Small intestine (tissue), 7 donors: ENCODE results near the gene TNFRSF12A. TPM values are rescaled to one million over a fixed set of nuclear protein-coding genes. Genes with fewer than 3 reads are reported as not detected.
A peak's percentile ranks its signal among the peaks of the same experiment; 100 is the strongest.
"Not testable (repeated sequence)": the region's sequence is repeated elsewhere in the genome, so short reads cannot be mapped to it uniquely, and the experiment has no call there.

Experiments used
- DNase-seq, 2 donors: peaks; one replicate each; pipeline versions ENCODE4 v3.0.0 to v3.0.0-alpha.2; 2013
- FAIRE-seq: peaks from 2 replicates; lab custom pipeline; 2012; peaks lifted over from hg19 to GRCh38; lab: Jason Lieb, UNC
- H3K27ac ChIP-seq, 3 donors: one replicate each; pipeline ENCODE4 v1.5.1; 2013; ENCODE audit warnings: low read length in 2 of 3, mild to moderate bottlenecking in 2 of 3, control low read depth in 1 of 3, inconsistent platforms in 1 of 3, low read depth in 1 of 3, moderate library complexity in 1 of 3
- H3K27me3 ChIP-seq, 3 donors: one replicate each; pipeline ENCODE4 v1.6.1; 2013; ENCODE audit warnings: low read length in 3 of 3, inconsistent platforms in 1 of 3; ENCODE audit not compliant: control insufficient read depth in 3 of 3, insufficient read depth in 3 of 3
- H3K36me3 ChIP-seq, 3 donors: one replicate each; pipeline ENCODE4 v1.6.1; 2013; ENCODE audit warnings: low read length in 3 of 3, inconsistent platforms in 1 of 3, low read depth in 1 of 3, mild to moderate bottlenecking in 1 of 3, moderate library complexity in 1 of 3; ENCODE audit not compliant: control insufficient read depth in 3 of 3, insufficient read depth in 2 of 3
- H3K4me1 ChIP-seq, 3 donors: one replicate each; pipeline ENCODE4 v1.6.1; 2013; ENCODE audit warnings: low read length in 2 of 3, inconsistent platforms in 1 of 3, low read depth in 1 of 3, mild to moderate bottlenecking in 1 of 3, moderate library complexity in 1 of 3; ENCODE audit not compliant: control insufficient read depth in 3 of 3, insufficient read depth in 2 of 3
- H3K4me3 ChIP-seq, 3 donors: one replicate each; pipeline ENCODE4 v1.5.1; 2013; ENCODE audit warnings: low read length in 3 of 3, control low read depth in 1 of 3, inconsistent platforms in 1 of 3, low read depth in 1 of 3, mild to moderate bottlenecking in 1 of 3, moderate library complexity in 1 of 3
- H3K9me3 ChIP-seq, 2 donors: one replicate each; pipeline ENCODE4 v1.6.1; 2013; ENCODE audit warnings: low read depth in 1 of 2, low read length in 1 of 2; ENCODE audit not compliant: control insufficient read depth in 2 of 2, insufficient read depth in 1 of 2
- WGBS, 3 donors: extraction: QIAGEN DNeasy Blood & Tissue Kit; methylation state at CpG; one replicate each; pipeline ENCODE4 v1.1.7; 2013; 5-methylcytosine and 5-hydroxymethylcytosine counted together
- polyA plus RNA-seq, 4 donors: library from polyadenylated mRNA; stranded (reverse) in 3 of 4; unstranded in 1 of 4; fragments of 200-250 nt in 3 of 4; fragments of 120-200 nt in 1 of 4; gene quantifications; one replicate each; pipeline versions ENCODE4 v1.2.1 to v1.2.3, GENCODE V29; 2013
- donor health status: healthy with polysubstance abuse.
- donor health status: control.
- donor health status: control.
- donor health status: Bipolar disorder and iron deficiency.
- donor health status: healthy.

The TNFRSF12A gene
- polyA plus RNA-seq, 4 donors = 27.4 to 259 (median 80.2) TPM

- WGBS, 3 donors = 58 to 65% (median 59%) methylated on average over 4 of the region's 4 CpGs
- FAIRE-seq = no peak
- Histone ChIP-seq H3K4me3 (no peak overlapping the region), H3K9me3 (no peaks in the 10 kb centered on the region), H3K4me1 (peaks cover 4 to 38% (median 6%) of the 10 kb centered on the region in 3 donors), H3K36me3 (peaks cover 0 to 31% (median 11%) of the 10 kb centered on the region in 3 donors), H3K27ac (peak overlapping the region in 1 of 3 donors; percentile 5), H3K27me3 (no peaks in the 10 kb centered on the region)
- no peak for DNase-seq
Observed at GRCh38 chr16:3068487-3068886, 48.3 kb downstream of the TNFRSF12A start.

GRCh38 chr16:3069146-3069545 is 49.0 kb downstream of the TNFRSF12A start:
- Histone ChIP-seq H3K36me3 (peaks cover 0 to 31% (median 11%) of the 10 kb centered on the region in 3 donors), H3K4me1 (peaks cover 4 to 32% (median 6%) of the 10 kb centered on the region in 3 donors)
- not testable (repeated sequence) for H3K27me3 ChIP-seq, H3K4me3 ChIP-seq, FAIRE-seq, H3K9me3 ChIP-seq, H3K27ac ChIP-seq, DNase-seq
- 72 to 84% (median 80%) methylated on average over 10 of the region's 11 CpGs for WGBS, 3 donors

GRCh38 chr16:3070608-3071111 is 50.5 kb downstream of the TNFRSF12A start:
- H3K9me3 ChIP-seq = no peaks in the 10 kb centered on the region
- H3K27ac ChIP-seq = no peak overlapping the region
- no peaks in the 10 kb centered on the region for H3K27me3 ChIP-seq
- FAIRE-seq (no peak), DNase-seq (no peak)
- peaks cover 0 to 19% (median 4%) of the 10 kb centered on the region in 3 donors for H3K4me1 ChIP-seq
- no peak overlapping the region for H3K4me3 ChIP-seq
- H3K36me3 ChIP-seq = peaks cover 0 to 31% (median 11%) of the 10 kb centered on the region in 3 donors
- WGBS, 3 donors = 81 to 86% (median 82%) methylated on average over 9 of the region's 9 CpGs

GRCh38 chr16:3071655-3072054 is 51.5 kb downstream of the TNFRSF12A start:
- no peaks in the 10 kb centered on the region for H3K27me3 ChIP-seq
- no peak overlapping the region for H3K4me3 ChIP-seq
- FAIRE-seq (no peak), DNase-seq (no peak)
- H3K36me3 ChIP-seq = peaks cover 0 to 28% (median 11%) of the 10 kb centered on the region in 3 donors
- peaks cover 0 to 10% (median 4%) of the 10 kb centered on the region in 3 donors for H3K4me1 ChIP-seq
- no peak overlapping the region for H3K27ac ChIP-seq
- 73 to 85% (median 84%) methylated on average over 7 of the region's 7 CpGs for WGBS, 3 donors
- H3K9me3 ChIP-seq = peaks cover 0 to 3% of the 10 kb centered on the region in 2 donors

Other genes starting within 250 kb of the TNFRSF12A start
- gene ELOB, start 243.1 kb upstream of the TNFRSF12A start, polyA plus RNA-seq = 100 to 1,000 TPM; 166 to 718 (median 396) TPM
- under 1 TPM in 1 of 4 donors, not detected in 3; 0.03 TPM for gene PRSS33, start 232.8 kb upstream of the TNFRSF12A start, polyA plus RNA-seq
- gene PRSS41, start 221.9 kb upstream of the TNFRSF12A start, polyA plus RNA-seq = not detected
- under 1 TPM in 2 of 4 donors, not detected in 2; 0.15 to 0.19 TPM for gene PRSS21, start 203.1 kb upstream of the TNFRSF12A start, polyA plus RNA-seq
- 10 to 100 TPM in 3 of 4 donors, 1 to 10 TPM in 1; 5.2 to 19.9 (median 15.0) TPM for gene ZG16B, start 190.1 kb upstream of the TNFRSF12A start, polyA plus RNA-seq
- 1 to 10 TPM in 2 of 4 donors, under 1 TPM in 2; 0.45 to 3.9 (median 1.1) TPM for gene PRSS22, start 162.2 kb upstream of the TNFRSF12A start, polyA plus RNA-seq
- 10 to 100 TPM in 3 of 4 donors, 1 to 10 TPM in 1; 9.1 to 30.2 (median 23.3) TPM for gene FLYWCH2, start 137.2 kb upstream of the TNFRSF12A start, polyA plus RNA-seq
- gene FLYWCH1, start 108.4 kb upstream of the TNFRSF12A start, polyA plus RNA-seq = 10 to 100 TPM; 13.0 to 18.8 (median 14.9) TPM
- gene KREMEN2, start 56.1 kb upstream of the TNFRSF12A start, polyA plus RNA-seq = under 1 TPM in 3 of 4 donors, not detected in 1; 0.15 to 0.54 (median 0.47) TPM
- gene PAQR4, start 51.0 kb upstream of the TNFRSF12A start, polyA plus RNA-seq = 10 to 100 TPM in 2 of 4 donors, 1 to 10 TPM in 2; 1.4 to 19.4 (median 6.9) TPM
- 10 to 100 TPM in 2 of 4 donors, 1 to 10 TPM in 2; 2.5 to 24.7 (median 7.0) TPM for gene PKMYT1, start 39.9 kb upstream of the TNFRSF12A start, polyA plus RNA-seq
- 1 to 10 TPM in 2 of 4 donors, under 1 TPM in 2; 0.76 to 2.7 (median 0.99) TPM for gene CLDN9, start 7.4 kb upstream of the TNFRSF12A start, polyA plus RNA-seq
- gene CLDN6, start 2.2 kb upstream of the TNFRSF12A start, polyA plus RNA-seq = 10 to 100 TPM in 1 of 4 donors, under 1 TPM in 1, not detected in 2; 0.04 to 24.4 TPM
- gene HCFC1R1, start 3.6 kb downstream of the TNFRSF12A start, polyA plus RNA-seq = 100 to 1,000 TPM in 1 of 4 donors, 10 to 100 TPM in 3; 51.5 to 119 (median 57.0) TPM
- gene THOC6, start 3.7 kb downstream of the TNFRSF12A start, polyA plus RNA-seq = 10 to 100 TPM; 35.9 to 51.4 (median 45.0) TPM
- 10 to 100 TPM; 19.1 to 47.8 (median 33.5) TPM for gene BICDL2, start 16.6 kb downstream of the TNFRSF12A start, polyA plus RNA-seq
- 1 to 10 TPM in 1 of 4 donors, under 1 TPM in 3; 0.54 to 3.4 (median 0.78) TPM for gene MMP25, start 26.2 kb downstream of the TNFRSF12A start, polyA plus RNA-seq
- 1,000 to 10,000 TPM in 1 of 4 donors, 100 to 1,000 TPM in 3; 127 to 1,061 (median 507) TPM for gene IL32, start 45.3 kb downstream of the TNFRSF12A start, polyA plus RNA-seq
- gene ZSCAN10, start 78.9 kb downstream of the TNFRSF12A start, polyA plus RNA-seq = under 1 TPM in 2 of 4 donors, not detected in 2; 0.03 to 0.46 TPM
- gene ZNF205, start 92.2 kb downstream of the TNFRSF12A start, polyA plus RNA-seq = 10 to 100 TPM; 12.7 to 17.7 (median 16.2) TPM
- gene ZNF213, start 114.7 kb downstream of the TNFRSF12A start, polyA plus RNA-seq = 10 to 100 TPM; 10.8 to 12.8 (median 11.8) TPM
- not detected for gene OR1F1, start 167.8 kb downstream of the TNFRSF12A start, polyA plus RNA-seq
- 10 to 100 TPM in 1 of 4 donors, 1 to 10 TPM in 3; 3.8 to 10.1 (median 4.8) TPM for gene ZNF200, start 214.8 kb downstream of the TNFRSF12A start, polyA plus RNA-seq
- gene MEFV, start 236.3 kb downstream of the TNFRSF12A start, polyA plus RNA-seq = under 1 TPM in 2 of 4 donors, not detected in 2; 0.49 to 0.58 TPM